D341Med (cell line): Measurements from ENCODE around the gene C2orf68.
"Not testable (repeated sequence)": the region's sequence is repeated elsewhere in the genome, so short reads cannot be mapped to it uniquely, and the experiment has no call there.

Experiments used
- DNase-seq: peaks from one replicate; pipeline ENCODE4 v3.0.0; 2012; ENCODE audit warnings: low spot score

Gene C2orf68

GRCh38 chr2:85579266-85579935 is 32.5 kb downstream of the C2orf68 start:
- no peak for DNase-seq

GRCh38 chr2:85578243-85579180 is 33.4 kb downstream of the C2orf68 start:
- no peak for DNase-seq

- no peak for DNase-seq
Observed at GRCh38 chr2:85577386-85578242, 34.3 kb downstream of the C2orf68 start, which contains the start of gene VAMP8. Gene VAMP8 (plus strand): TSS chr2:85577586. CDS start chr2:85577647, 61 bp downstream.

GRCh38 chr2:85577063-85577385 is 34.8 kb downstream of the C2orf68 start:
- no peak for DNase-seq

- no peak for DNase-seq
Observed at GRCh38 chr2:85575739-85576138, 36.1 kb downstream of the C2orf68 start.

GRCh38 chr2:85566265-85566664 is 45.6 kb downstream of the C2orf68 start:
- no peak for DNase-seq

GRCh38 chr2:85564144-85564563 is 47.7 kb downstream of the C2orf68 start:
- DNase-seq = no peak

- peak; percentile 95 for DNase-seq
Observed at GRCh38 chr2:85561280-85562212, 50.3 kb downstream of the C2orf68 start, which contains the start of gene GGCX. Gene GGCX (minus strand): TSS chr2:85561493. CDS start chr2:85561428, 65 bp downstream.

GRCh38 chr2:85560812-85561279 is 51.0 kb downstream of the C2orf68 start:
- no peak for DNase-seq

- not testable (repeated sequence) for DNase-seq
Observed at GRCh38 chr2:85560403-85560726, 51.5 kb downstream of the C2orf68 start.

- DNase-seq = no peak
Observed at GRCh38 chr2:85558160-85558559, 53.7 kb downstream of the C2orf68 start.

GRCh38 chr2:85557130-85557529 is 54.7 kb downstream of the C2orf68 start:
- no peak for DNase-seq
